Heart right ventricle (tissue), 16 donors: ENCODE results near the gene DPF3. TPM values are rescaled to one million over a fixed set of nuclear protein-coding genes. Genes with fewer than 3 reads are reported as not detected.

ENCODE experiments used
- ATAC-seq, 8 donors: fragments of 200-7000 bp; cut with Tn5 transposase; one replicate each; pipeline ENCODE4 v1.9.1; 2020; ENCODE audit warnings: mild to moderate bottlenecking in 8 of 8, moderate library complexity in 8 of 8, moderate number of reproducible peaks in 1 of 8
- DNase-seq, 2 donors: peaks; one replicate each; pipeline ENCODE4 v3.0.0-alpha.2; 2020
- H3K27ac ChIP-seq, 10 donors: fragments of 200-600 bp; sonication (generic) in 2 of 10; one replicate each; pipeline versions ENCODE4 v1.5.0 to v1.8.0; 2020 to 2022; ENCODE audit warnings: mild to moderate bottlenecking in 3 of 10
- H3K27me3 ChIP-seq, 7 donors: fragments of 200-600 bp; one replicate each; pipeline ENCODE4 v1.8.0; 2021 to 2022; ENCODE audit warnings: mild to moderate bottlenecking in 2 of 7
- H3K36me3 ChIP-seq, 9 donors: fragments of 200-600 bp; sonication (generic) in 1 of 9; one replicate each; pipeline versions ENCODE4 v1.5.0 to v1.8.0; 2020 to 2022; ENCODE audit warnings: mild to moderate bottlenecking in 2 of 9
- H3K4me1 ChIP-seq, 9 donors: fragments of 200-600 bp; sonication (generic) in 1 of 9; one replicate each; pipeline versions ENCODE4 v1.5.0 to v1.8.0; 2020 to 2022; ENCODE audit warnings: mild to moderate bottlenecking in 4 of 9
- H3K4me3 ChIP-seq, 10 donors: fragments of 200-600 bp; sonication (generic) in 2 of 10; one replicate each; pipeline versions ENCODE4 v1.5.0 to v1.8.0; 2020 to 2022; ENCODE audit warnings: mild to moderate bottlenecking in 7 of 10, moderate library complexity in 2 of 10
- H3K9me3 ChIP-seq, 11 donors: fragments of 200-600 bp in 10 of 11; sonication (generic) in 2 of 11; one replicate each; pipeline versions ENCODE4 v1.5.0 to v1.8.0; 2013 to 2022; ENCODE audit warnings: mild to moderate bottlenecking in 2 of 11, control low read depth in 1 of 11, moderate library complexity in 1 of 11
- CTCF ChIP-seq, 9 donors: fragments of 200-600 bp; sonication (generic) in 2 of 9; IDR thresholded peaks; one replicate each; pipeline versions ENCODE4 v1.5.0 to v1.8.0; 2021 to 2022; ENCODE audit warnings: antibody characterized with exemption in 9 of 9, mild to moderate bottlenecking in 5 of 9, moderate library complexity in 1 of 9
- WGBS, 2 donors: extraction: QIAGEN DNeasy Blood & Tissue Kit; methylation state at CpG; one replicate each; pipeline ENCODE4 v1.1.7; 2013; ENCODE audit warnings: inconsistent platforms in 1 of 2; 5-methylcytosine and 5-hydroxymethylcytosine counted together
- intact Hi-C, 10 donors: fragments of 100-400 bp; cut with DNase I; formaldehyde crosslinking; loops; one replicate each; pipeline versions ENCODE4 v1.11.1 to v1.14.2; 2022
- polyA plus RNA-seq, 2 donors: library from polyadenylated mRNA; stranded (reverse); fragments of 200-250 nt; gene quantifications; one replicate each; pipeline ENCODE4 v1.2.3, GENCODE V29; 2013
- total RNA-seq, 10 donors: library from RNA; stranded (reverse); fragmentation: NEBNext Ultra II Directional in 3 of 10; extraction: Animal tissue kit (Norgen Biotek cat#: 25700) in 3 of 10; gene quantifications; one replicate each; pipeline versions ENCODE4 v1.2.1 to v1.2.4, GENCODE V29; 2021 to 2023
- donor health status: Arrhythmogenic right ventricular cardiomyopathy.
- donor health status: ischemic (EF 13 %, LVEDD 7.1; RV severe dilation, severe dysfunction).
- donor health status: healthy with polysubstance abuse.
- donor health status: DM: no; HTN: yes; CAD: no.
- donor health status: DM: no; HTN: no; CAD: no.
- donor health status: ischemic (EF 25% LVEDD 6.9; RV normal size, moderate dysfunction).
- donor health status: ischemic (EF 25% LVEDD 5.7; RV mildly dilated, moderate dysfunction).
- donor health status: healthy.
- donor health status: DM: yes; HTN: yes; CAD: no.
- donor health status: Ischemic cardiomyopathy.
- donor health status: ischemic (EF 35%, LVEDD 5.7; RV mildly dilated, moderate dysfunction).
- donor health status: nonischemic (EF 11% LVEDD 7.7; RV severe dilation, severe dysfunction).
- donor health status: DM: yes; HTN: yes; CAD: no.
- donor health status: PGD.
- donor health status: ischemic (EF 29% LVEDD 5.4; RV normal size, mild dysfunction).
- donor health status: nonischemic (EF 23%, LVEDD 6.1; RV moderate dilation, normal function).

The DPF3 gene
- total and polyA plus RNA-seq, 12 donors: 3.8 to 52.3 (median 35.6) TPM

- H3K27me3 ChIP-seq: no peaks in the 10 kb centered on the region
- H3K27ac ChIP-seq: peak overlapping the region in 3 of 10 donors; percentile 0 to 34 (median 7)
- ATAC-seq (no peak), DNase-seq (no peak)
- no peaks in the 10 kb centered on the region for H3K9me3 ChIP-seq
- peaks cover 0 to 11% (median 0%) of the 10 kb centered on the region in 9 donors for H3K36me3 ChIP-seq
- TF ChIP-seq CTCF (IDR thresholded peaks at IDR 0.05): no peak
- intact Hi-C loops: no loop called here
- WGBS, 2 donors: 39 to 49% methylated on average over 6 of the region's 6 CpGs
- H3K4me1 ChIP-seq: peaks cover 0 to 50% (median 27%) of the 10 kb centered on the region in 9 donors
- H3K4me3 ChIP-seq: no peak overlapping the region
Measured at GRCh38 chr14:72723858-72724530, 169.9 kb downstream of the DPF3 start.

GRCh38 chr14:72722201-72722785 lies 171.6 kb downstream of the DPF3 start:
- Histone ChIP-seq H3K4me1 (peaks cover 0 to 50% (median 27%) of the 10 kb centered on the region in 9 donors), H3K9me3 (no peaks in the 10 kb centered on the region), H3K27ac (no peak overlapping the region), H3K36me3 (no peaks in the 10 kb centered on the region), H3K27me3 (no peaks in the 10 kb centered on the region), H3K4me3 (no peak overlapping the region)
- peak; percentile 46 to 83 (median 57) for ATAC-seq
- intact Hi-C loops: no loop called here
- WGBS, 2 donors: 77 to 79% methylated on average over 11 of the region's 11 CpGs
- TF ChIP-seq CTCF (IDR thresholded peaks at IDR 0.05): no peak
- DNase-seq: no peak

- ATAC-seq: no peak
- no peak overlapping the region for H3K27ac ChIP-seq
- no peaks in the 10 kb centered on the region for H3K27me3 ChIP-seq
- H3K4me3 ChIP-seq: no peak overlapping the region
- H3K9me3 ChIP-seq: no peaks in the 10 kb centered on the region
- intact Hi-C loops: no loop called here
- DNase-seq: no peak
- TF ChIP-seq CTCF (IDR thresholded peaks at IDR 0.05): no peak
- H3K36me3 ChIP-seq: no peaks in the 10 kb centered on the region
- H3K4me1 ChIP-seq: peaks cover 2 to 52% (median 32%) of the 10 kb centered on the region in 9 donors
Measured at GRCh38 chr14:72721083-72721482, 172.8 kb downstream of the DPF3 start.

- no peak for DNase-seq
- TF ChIP-seq CTCF (IDR thresholded peaks at IDR 0.05): no peak
- intact Hi-C loops: loop anchor here in 3 of 10 donors (5.0 to 10.0 kb wide), 3 partner anchors 95 to 188 kb away; partner anchors contain the start of gene DPF3 (in 1 of the 3)
- H3K9me3 ChIP-seq: no peaks in the 10 kb centered on the region
- no peaks in the 10 kb centered on the region for H3K27me3 ChIP-seq
- peaks cover 10 to 62% (median 39%) of the 10 kb centered on the region in 9 donors for H3K4me1 ChIP-seq
- no peak overlapping the region for H3K4me3 ChIP-seq
- WGBS, 2 donors: 91 to 99% methylated on average over 2 of the region's 2 CpGs
- H3K27ac ChIP-seq: peak overlapping the region in 4 of 10 donors; percentile 69 to 90 (median 79)
- no peak for ATAC-seq
- H3K36me3 ChIP-seq: peaks cover 0 to 11% (median 0%) of the 10 kb centered on the region in 9 donors
Measured at GRCh38 chr14:72717220-72717619, 176.7 kb downstream of the DPF3 start.
